HCT116 (cell line): ENCODE data around the gene PEX11B. TPM values are rescaled to one million over a fixed set of nuclear protein-coding genes. Genes with fewer than 3 reads are reported as not detected.

Source experiments
- ATAC-seq: fragments of 200-7000 bp; cut with Tn5 transposase; 2 replicates; pipeline ENCODE4 v1.9.1; 2020; ENCODE audit warnings: mild to moderate bottlenecking, moderate library complexity
- BruUV-seq: library from RNA; stranded (reverse); fragments of 400-500 nt; replicated peaks from 2 replicates; lab custom pipeline; 2021; lab: Mats Ljungman, UMichigan
- CTCF ChIA-PET: fragments of 300-600 bp; sonication (Branson Sonifier 250); formaldehyde crosslinking; loops from one replicate; lab custom pipeline; 2021; ENCODE audit warnings: antibody characterized with exemption; lab: Charles Lee
- POLR2A ChIA-PET: fragments of 300-600, 350-600 bp; sonication (Branson Sonifier 250); formaldehyde crosslinking; loops from one replicate; lab custom pipeline; 2021; ENCODE audit warnings: antibody characterized with exemption; lab: Charles Lee
- RAD21 ChIA-PET, 2 experiments: fragments of 300-600 bp; sonication (Branson Sonifier 250); formaldehyde crosslinking; loops; one replicate each; lab custom pipeline; 2023; ENCODE audit warnings: low total read pairs in 2 of 2; ENCODE audit not compliant: uncharacterized antibody in 2 of 2, unreplicated experiment in 2 of 2, low non-redundant PET in 1 of 2; lab: Charles Lee
- DNase-seq: peaks from one replicate; pipeline ENCODE4 v3.0.0-alpha.2; 2010; ENCODE audit warnings: low read depth, low spot score
- H2AFZ ChIP-seq: fragments of 200-600 bp; shearing (Covaris generic), sonication (generic); 2 replicates; pipeline ENCODE4 v1.6.1; 2017; ENCODE audit warnings: low read depth, mixed run types, mixed read lengths, antibody characterized with exemption, low read length; ENCODE audit not compliant: poor library complexity, severe bottlenecking
- H3K27ac ChIP-seq: 2 replicates; pipeline ENCODE4 v1.5.1; 2012; ENCODE audit warnings: low read depth, low read length
- H3K27me3 ChIP-seq: fragments of 200-600 bp; sonication (generic); 2 replicates; pipeline ENCODE4 v1.6.1; 2016; ENCODE audit warnings: mixed run types, low read length, mixed read lengths; ENCODE audit not compliant: insufficient read depth
- H3K36me3 ChIP-seq, 2 experiments: fragments of 200-500 bp in 1 of 2; fragments of 200-600 bp in 1 of 2; sonication (Bioruptor generic) in 1 of 2; sonication (generic) in 1 of 2; 2 replicates each; pipeline versions ENCODE4 v1.5.1 to v1.6.1; 2014 to 2016; ENCODE audit warnings: low read length in 2 of 2, inconsistent platforms in 1 of 2, mixed read lengths in 1 of 2, mixed run types in 1 of 2; ENCODE audit not compliant: insufficient read depth in 2 of 2, control insufficient read depth in 1 of 2
- H3K4me1 ChIP-seq, 2 experiments: fragments of 200-600 bp in 1 of 2; sonication (generic) in 1 of 2; 2 replicates each; pipeline versions ENCODE4 v1.5.1 to v1.6.1; 2012 to 2017; ENCODE audit warnings: low read length in 2 of 2, inconsistent platforms in 1 of 2, mild to moderate bottlenecking in 1 of 2, mixed read lengths in 1 of 2, mixed run types in 1 of 2, moderate library complexity in 1 of 2; ENCODE audit not compliant: insufficient read depth in 2 of 2, control insufficient read depth in 1 of 2
- H3K4me2 ChIP-seq: fragments of 200-600 bp; sonication (generic); 2 replicates; pipeline ENCODE4 v1.6.1; 2017; ENCODE audit warnings: mixed run types, low read length, mixed read lengths
- H3K4me3 ChIP-seq, 2 experiments: fragments of 200-600 bp in 1 of 2; sonication (generic) in 1 of 2; replicated peaks in 1 of 2; 2 replicates each; pipeline ENCODE4 v1.5.1; 2011 to 2016; ENCODE audit warnings: low read length in 2 of 2, control low read depth in 1 of 2, low read depth in 1 of 2, mild to moderate bottlenecking in 1 of 2, mixed read lengths in 1 of 2, mixed run types in 1 of 2
- H3K79me2 ChIP-seq: fragments of 200-600 bp; sonication (generic); 2 replicates; pipeline ENCODE4 v1.6.1; 2017; ENCODE audit warnings: mild to moderate bottlenecking, mixed run types, low read length, moderate library complexity, mixed read lengths; ENCODE audit not compliant: insufficient read depth
- H3K9ac ChIP-seq: fragments of 200-600 bp; sonication (generic); 2 replicates; pipeline ENCODE4 v1.6.1; 2016; ENCODE audit warnings: low read length, mixed read lengths
- H3K9me2 ChIP-seq: fragments of 200-600 bp; sonication (generic), shearing (Covaris generic); 2 replicates; pipeline ENCODE4 v1.6.1; 2017; ENCODE audit warnings: mixed run types, mild to moderate bottlenecking, moderate library complexity; ENCODE audit not compliant: insufficient read depth
- H3K9me3 ChIP-seq, 2 experiments: fragments of 200-500 bp in 1 of 2; fragments of 200-600 bp in 1 of 2; sonication (Bioruptor generic) in 1 of 2; sonication (generic) in 1 of 2; 2 replicates each; pipeline ENCODE4 v1.6.1; 2014 to 2017; ENCODE audit warnings: low read length in 2 of 2, mixed read lengths in 2 of 2, inconsistent platforms in 1 of 2, low read depth in 1 of 2, mild to moderate bottlenecking in 1 of 2, mixed run types in 1 of 2, moderate library complexity in 1 of 2; ENCODE audit not compliant: control insufficient read depth in 1 of 2, insufficient read depth in 1 of 2
- H4K20me1 ChIP-seq: fragments of 200-600 bp; sonication (generic), shearing (Covaris generic); 2 replicates; pipeline ENCODE4 v1.6.1; 2017; ENCODE audit warnings: mixed run types, mild to moderate bottlenecking, moderate library complexity; ENCODE audit not compliant: insufficient read depth
- ATF3 ChIP-seq: IDR thresholded peaks from 2 replicates; pipeline ENCODE4 v1.6.1; 2012
- CBX3 ChIP-seq: IDR thresholded peaks from 2 replicates; pipeline ENCODE4 v1.6.1; 2012; ENCODE audit warnings: low read depth
- CEBPB ChIP-seq: IDR thresholded peaks from 2 replicates; pipeline ENCODE4 v1.6.1; 2012; ENCODE audit warnings: low read depth
- CTCF ChIP-seq, 3 experiments: fragments of 200-600 bp in 1 of 3; sonication (generic) in 1 of 3; IDR thresholded peaks in 2 of 3; conservative IDR thresholded peaks in 1 of 3; 2 replicates each; pipeline ENCODE4 v1.5.1; 2012 to 2017; ENCODE audit warnings: low read depth in 2 of 3, low read length in 2 of 3, antibody characterized with exemption in 1 of 3, borderline replicate concordance in 1 of 3, control low read depth in 1 of 3, mild to moderate bottlenecking in 1 of 3, mixed read lengths in 1 of 3, mixed run types in 1 of 3, moderate library complexity in 1 of 3; ENCODE audit not compliant: insufficient read depth in 1 of 3
- EGR1 ChIP-seq: IDR thresholded peaks from 2 replicates; pipeline ENCODE4 v1.6.1; 2012; ENCODE audit warnings: low read depth
- ELF1 ChIP-seq: IDR thresholded peaks from 2 replicates; pipeline ENCODE4 v1.6.1; 2012; ENCODE audit warnings: low read depth, borderline replicate concordance
- EZH2 ChIP-seq: fragments of 200-600 bp; sonication (generic); IDR thresholded peaks from 2 replicates; pipeline ENCODE4 v1.6.1; 2017; ENCODE audit warnings: antibody characterized with exemption, mixed run types
- EZH2phosphoT487 ChIP-seq: fragments of 200-600 bp; IDR thresholded peaks from 2 replicates; pipeline ENCODE4 v1.6.1; 2018; ENCODE audit warnings: antibody characterized with exemption, borderline replicate concordance
- MAX ChIP-seq: IDR thresholded peaks from 2 replicates; pipeline ENCODE4 v1.6.1; 2012
- POLR2A ChIP-seq: IDR thresholded peaks from 2 replicates; pipeline ENCODE4 v1.7.0; 2011; ENCODE audit warnings: borderline replicate concordance; ENCODE audit not compliant: insufficient read depth, insufficient read length; ENCODE audit errors: extremely low read depth
- RAD21 ChIP-seq: IDR thresholded peaks from 2 replicates; pipeline ENCODE4 v1.6.1; 2012; ENCODE audit warnings: low read depth, mild to moderate bottlenecking
- SIN3A ChIP-seq: IDR thresholded peaks from 2 replicates; pipeline ENCODE4 v1.6.1; 2012; ENCODE audit warnings: low read depth
- SRF ChIP-seq: IDR thresholded peaks from 2 replicates; pipeline ENCODE4 v1.6.1; 2012; ENCODE audit warnings: low read depth
- ZFX ChIP-seq: fragments of 450-650 bp; IDR thresholded peaks from 2 replicates; pipeline ENCODE4 v1.6.1; 2017
- ZNF274 ChIP-seq: fragments of 200-500 bp; sonication (Bioruptor generic); IDR thresholded peaks from 2 replicates; pipeline ENCODE4 v1.6.1; 2014; ENCODE audit warnings: mild to moderate bottlenecking, low read depth, low read length, inconsistent platforms
- intact Hi-C: fragments of 100-400 bp; cut with micrococcal nuclease; formaldehyde crosslinking; loops from 2 replicates; pipeline ENCODE4 v1.10.0; 2022
- total RNA-seq: library from RNA; stranded (reverse); gene quantifications from one replicate; pipeline ENCODE4 v1.2.1, GENCODE V29; 2021; ENCODE audit not compliant: unreplicated experiment

Gene PEX11B
- total RNA-seq, 1 experiment from 2014 or later = 20.9 TPM

GRCh38 chr1:145887631-145888030 lies 30.9 kb downstream of the PEX11B start:
- Histone ChIP-seq H3K4me3 (no peak overlapping the region), H3K9ac (no peak overlapping the region), H3K4me2 (peak overlapping the region; percentile 6; the same call in 1 of the 2 replicates), H3K9me2 (no peaks in the 10 kb centered on the region), H4K20me1 (no peaks in the 10 kb centered on the region), H2AFZ (no peak overlapping the region), H3K9me3 (no peaks in the 10 kb centered on the region), H3K27me3 (peaks cover 7% of the 10 kb centered on the region; the same call in 1 of the 2 replicates), H3K27ac (no peak overlapping the region), H3K79me2 (no peaks in the 10 kb centered on the region), H3K4me1 (peaks cover 20 to 39% of the 10 kb centered on the region in 2 experiments), H3K36me3 (no peaks in the 10 kb centered on the region)
- BruUV-seq = no TSS peak
- POLR2A ChIA-PET = interaction anchor here (0.7 kb wide), 1 partner anchor 30 kb away, joined by 4 read pairs; no protein-coding TSS in a partner anchor
- CTCF ChIA-PET = no interaction called here
- TF ChIP-seq ZNF274 = no peak
- no peak for TF ChIP-seq ATF3
- no peak for TF ChIP-seq SIN3A
- no peak for TF ChIP-seq CBX3
- TF ChIP-seq RAD21 = no peak
- no peak for TF ChIP-seq CEBPB
- no peak for TF ChIP-seq EGR1
- TF ChIP-seq SRF = no peak
- no peak for TF ChIP-seq CTCF (IDR thresholded peaks at IDR 0.05 in 2 of 3, conservative IDR thresholded peaks at IDR 0.05 in 1 of 3; ENCODE audit: borderline replicate concordance in 1 of 3, insufficient read depth in 1 of 3, low read depth in 2 of 3, low read length in 2 of 3)
- no peak for TF ChIP-seq POLR2A
- no peak for TF ChIP-seq EZH2
- no peak for TF ChIP-seq ZFX
- no peak for TF ChIP-seq MAX
- no peak for TF ChIP-seq ELF1
- no peak for TF ChIP-seq EZH2phosphoT487
- DNase-seq (no peak), ATAC-seq (no peak)
- intact Hi-C loops = no loop called here
- RAD21 ChIA-PET = no interaction called here
